Stomach (tissue), 9 donors: Measurements from ENCODE around the gene MCM5. TPM values are rescaled to one million over a fixed set of nuclear protein-coding genes. Genes with fewer than 3 reads are reported as not detected.
"Not testable (repeated sequence)": the region's sequence is repeated elsewhere in the genome, so short reads cannot be mapped to it uniquely, and the experiment has no call there.

Experiments used
- DNase-seq, 2 donors: peaks; one replicate each; pipeline versions ENCODE4 v3.0.0 to v3.0.0-alpha.2; 2013 to 2019
- H3K27ac ChIP-seq, 5 donors: fragments of 200-600 bp in 4 of 5; sonication (generic) in 4 of 5; one replicate each; pipeline ENCODE4 v1.5.1; 2013 to 2019; ENCODE audit warnings: mild to moderate bottlenecking in 1 of 5, moderate library complexity in 1 of 5
- H3K27me3 ChIP-seq, 3 donors: fragments of 200-600 bp; sonication (generic); one replicate each; pipeline ENCODE4 v1.5.1; 2017 to 2019; ENCODE audit warnings: mixed run types in 1 of 3
- H3K36me3 ChIP-seq, 4 donors: fragments of 200-600 bp; sonication (generic); 1 replicate in 3 of 4; 2 replicates in 1 of 4; pipeline ENCODE4 v1.5.1; 2016 to 2019
- H3K4me1 ChIP-seq, 4 donors: fragments of 200-600 bp; sonication (generic); one replicate each; pipeline ENCODE4 v1.5.1; 2016 to 2019
- H3K4me3 ChIP-seq, 4 donors: fragments of 200-600 bp; sonication (generic) in 3 of 4; one replicate each; pipeline ENCODE4 v1.5.1; 2016 to 2019; ENCODE audit warnings: mild to moderate bottlenecking in 1 of 4
- H3K9me3 ChIP-seq, 4 donors: fragments of 200-600 bp; sonication (generic); one replicate each; pipeline ENCODE4 v1.5.1; 2016 to 2019
- EP300 ChIP-seq: sonication (generic); formaldehyde crosslinking; IDR thresholded peaks from one replicate; pipeline ENCODE4 v1.6.1; 2017; ENCODE audit warnings: antibody characterized with exemption
- POLR2A ChIP-seq, 4 donors: fragments of 450-650 bp; IDR thresholded peaks; one replicate each; pipeline ENCODE4 v1.6.1; 2016; ENCODE audit warnings: antibody characterized with exemption in 4 of 4, control low read depth in 2 of 4, mild to moderate bottlenecking in 1 of 4, moderate library complexity in 1 of 4
- POLR2AphosphoS5 ChIP-seq, 3 donors: sonication (generic); formaldehyde crosslinking; IDR thresholded peaks; one replicate each; pipeline ENCODE4 v1.6.1; 2016; ENCODE audit warnings: antibody characterized with exemption in 3 of 3
- WGBS, 5 donors: extraction: QIAGEN DNeasy Blood & Tissue Kit in 3 of 5; methylation state at CpG; one replicate each; pipeline versions ENCODE4 v1.1.5 to v1.1.7; 2013 to 2018; 5-methylcytosine and 5-hydroxymethylcytosine counted together
- intact Hi-C: fragments of 100-400 bp; cut with DNase I; formaldehyde crosslinking; loops from one replicate; pipeline ENCODE4 v1.15.1; 2023; ENCODE audit warnings: low total_unique reads
- polyA plus RNA-seq, 3 donors: library from polyadenylated mRNA; stranded (reverse); fragments of 200-250 nt; gene quantifications; one replicate each; pipeline ENCODE4 v1.2.3, GENCODE V29; 2013
- total RNA-seq, 5 donors: library from RNA; depleted of rRNA; stranded (reverse); fragments of >200 nt; gene quantifications; one replicate each; pipeline versions ENCODE4 v1.1.0 to v1.2.3, GENCODE V29; 2014 to 2016
- TF ChIP-seq, protein P1 (sequence below), 7 experiments: fragments of 450-650 bp in 4 of 7; fragments of 200-600 bp in 3 of 7; sonication (generic) in 3 of 7; IDR thresholded peaks; one replicate each; pipeline ENCODE4 v1.5.1; 2016 to 2019; ENCODE audit warnings: antibody characterized with exemption in 7 of 7, control low read depth in 2 of 7, mild to moderate bottlenecking in 1 of 7
- donor health status: healthy with polysubstance abuse.
- donor health status: Bipolar disorder and iron deficiency.
- donor health status: healthy.

The MCM5 gene
- total and polyA plus RNA-seq, 8 donors = 13.0 to 74.5 (median 19.1) TPM

DNA sequence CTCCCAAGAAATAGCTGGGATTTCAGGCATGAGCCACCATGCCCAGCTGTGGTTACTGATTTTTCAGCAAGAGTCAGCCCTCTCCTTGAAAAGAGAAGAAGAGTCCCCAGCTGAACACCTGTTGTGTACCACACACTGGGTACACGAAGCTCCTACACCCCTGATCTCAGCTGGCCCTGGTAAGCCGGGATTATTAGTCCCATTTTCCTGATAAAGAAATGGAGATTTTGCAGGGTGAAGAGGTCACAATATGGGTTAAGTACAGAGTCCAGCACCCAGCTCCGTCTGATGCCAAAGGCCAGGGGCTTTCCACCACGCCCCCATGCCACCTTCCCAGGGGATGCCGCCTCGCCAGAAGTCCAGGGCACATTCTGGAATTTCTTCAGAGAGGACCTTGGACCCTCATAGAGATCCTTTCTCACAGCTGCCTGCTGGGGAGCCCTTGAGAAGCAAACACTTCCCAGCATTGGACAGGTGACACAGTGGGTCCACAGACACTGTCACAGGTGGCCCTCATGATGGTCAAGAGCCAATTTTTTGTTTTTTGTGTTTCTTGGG, 38.9 kb upstream of the MCM5 start:
- no peak overlapping the region for H3K4me3 ChIP-seq
- H3K4me1 ChIP-seq = peaks cover 0 to 6% (median 0%) of the 10 kb centered on the region in 4 donors
- no peaks in the 10 kb centered on the region for H3K9me3 ChIP-seq
- no peaks in the 10 kb centered on the region for H3K36me3 ChIP-seq
- H3K27me3 ChIP-seq = peaks cover 0 to 49% (median 0%) of the 10 kb centered on the region in 3 donors
- TF ChIP-seq, protein P1, sequence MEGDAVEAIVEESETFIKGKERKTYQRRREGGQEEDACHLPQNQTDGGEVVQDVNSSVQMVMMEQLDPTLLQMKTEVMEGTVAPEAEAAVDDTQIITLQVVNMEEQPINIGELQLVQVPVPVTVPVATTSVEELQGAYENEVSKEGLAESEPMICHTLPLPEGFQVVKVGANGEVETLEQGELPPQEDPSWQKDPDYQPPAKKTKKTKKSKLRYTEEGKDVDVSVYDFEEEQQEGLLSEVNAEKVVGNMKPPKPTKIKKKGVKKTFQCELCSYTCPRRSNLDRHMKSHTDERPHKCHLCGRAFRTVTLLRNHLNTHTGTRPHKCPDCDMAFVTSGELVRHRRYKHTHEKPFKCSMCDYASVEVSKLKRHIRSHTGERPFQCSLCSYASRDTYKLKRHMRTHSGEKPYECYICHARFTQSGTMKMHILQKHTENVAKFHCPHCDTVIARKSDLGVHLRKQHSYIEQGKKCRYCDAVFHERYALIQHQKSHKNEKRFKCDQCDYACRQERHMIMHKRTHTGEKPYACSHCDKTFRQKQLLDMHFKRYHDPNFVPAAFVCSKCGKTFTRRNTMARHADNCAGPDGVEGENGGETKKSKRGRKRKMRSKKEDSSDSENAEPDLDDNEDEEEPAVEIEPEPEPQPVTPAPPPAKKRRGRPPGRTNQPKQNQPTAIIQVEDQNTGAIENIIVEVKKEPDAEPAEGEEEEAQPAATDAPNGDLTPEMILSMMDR (IDR thresholded peaks at IDR 0.05) = no peak
- TF ChIP-seq POLR2AphosphoS5 (IDR thresholded peaks at IDR 0.05) (no peak), POLR2A (IDR thresholded peaks at IDR 0.05) (no peak), EP300 (no peak)
- DNase-seq = no peak
- 31 to 61% (median 42%) methylated on average over 6 of the region's 6 CpGs for WGBS, 5 donors
- H3K27ac ChIP-seq = no peak overlapping the region
- intact Hi-C loops = no loop called here

DNA sequence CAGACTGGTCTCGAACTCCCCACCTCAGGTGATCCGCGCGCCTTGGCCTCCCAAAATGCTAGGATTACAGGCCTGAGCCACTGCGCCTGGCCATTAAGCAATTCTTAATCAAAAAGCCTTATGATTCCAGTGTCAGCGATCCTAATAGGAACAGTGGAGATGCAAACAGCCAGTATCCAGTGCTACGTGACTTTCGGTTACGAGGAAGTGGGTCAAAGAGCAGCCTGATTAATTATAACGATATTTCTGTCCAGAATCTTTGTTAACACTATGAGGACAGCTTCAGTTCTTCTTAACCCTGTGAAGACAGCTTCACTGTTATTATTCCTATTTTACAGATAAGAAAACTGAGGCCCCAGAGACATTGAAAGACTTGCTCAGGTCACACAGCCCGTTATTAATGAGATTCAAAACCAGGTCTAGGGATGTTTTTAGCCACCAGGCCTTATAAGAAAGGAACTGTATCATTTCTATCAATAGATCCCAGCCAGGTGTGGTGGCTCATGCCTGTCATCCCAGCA, 36.3 kb upstream of the MCM5 start:
- WGBS, 5 donors = 73 to 86% (median 80%) methylated on average over 11 of the region's 11 CpGs
- H3K27me3 ChIP-seq = peaks cover 0 to 49% (median 0%) of the 10 kb centered on the region in 3 donors
- DNase-seq = no peak
- intact Hi-C loops = no loop called here
- no peak overlapping the region for H3K4me3 ChIP-seq
- no peaks in the 10 kb centered on the region for H3K9me3 ChIP-seq
- no peaks in the 10 kb centered on the region for H3K36me3 ChIP-seq
- peak overlapping the region in 1 of 5 donors; percentile 30 for H3K27ac ChIP-seq
- H3K4me1 ChIP-seq = peaks cover 0 to 11% (median 8%) of the 10 kb centered on the region in 4 donors
- no peak for TF ChIP-seq POLR2AphosphoS5 (IDR thresholded peaks at IDR 0.05)
- no peak for TF ChIP-seq POLR2A (IDR thresholded peaks at IDR 0.05)
- TF ChIP-seq, protein P1 (IDR thresholded peaks at IDR 0.05) = no peak
- no peak for TF ChIP-seq EP300

DNA sequence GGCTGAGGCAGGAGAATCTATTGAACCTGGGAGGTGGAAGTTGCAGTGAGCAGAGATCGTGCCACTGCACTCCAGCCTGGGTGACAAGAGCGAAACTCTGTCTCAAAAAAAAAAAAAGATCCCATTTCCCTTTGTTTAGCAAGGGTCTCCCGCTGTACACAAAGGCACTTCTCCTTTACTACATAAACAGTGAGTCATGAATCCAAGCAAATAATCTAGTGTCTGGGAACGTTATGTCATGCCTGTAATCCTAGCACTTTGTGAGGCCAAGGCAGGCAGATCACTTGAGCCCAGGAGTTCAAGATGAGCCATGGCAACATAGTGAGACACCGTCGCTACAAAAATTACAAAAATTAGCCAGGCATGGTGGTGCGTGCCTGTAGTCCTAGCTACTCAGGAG, 35.7 kb upstream of the MCM5 start:
- DNase-seq, intact Hi-C loops, H3K4me3 ChIP-seq, H3K36me3 ChIP-seq, H3K9me3 ChIP-seq: not testable (repeated sequence)
- peak overlapping the region in 1 of 5 donors; percentile 30 for H3K27ac ChIP-seq
- H3K27me3 ChIP-seq = peaks cover 0 to 49% (median 0%) of the 10 kb centered on the region in 3 donors
- peaks cover 0 to 11% (median 8%) of the 10 kb centered on the region in 4 donors for H3K4me1 ChIP-seq
- WGBS, 5 donors = 64 to 71% (median 68%) methylated on average over 7 of the region's 7 CpGs

DNA sequence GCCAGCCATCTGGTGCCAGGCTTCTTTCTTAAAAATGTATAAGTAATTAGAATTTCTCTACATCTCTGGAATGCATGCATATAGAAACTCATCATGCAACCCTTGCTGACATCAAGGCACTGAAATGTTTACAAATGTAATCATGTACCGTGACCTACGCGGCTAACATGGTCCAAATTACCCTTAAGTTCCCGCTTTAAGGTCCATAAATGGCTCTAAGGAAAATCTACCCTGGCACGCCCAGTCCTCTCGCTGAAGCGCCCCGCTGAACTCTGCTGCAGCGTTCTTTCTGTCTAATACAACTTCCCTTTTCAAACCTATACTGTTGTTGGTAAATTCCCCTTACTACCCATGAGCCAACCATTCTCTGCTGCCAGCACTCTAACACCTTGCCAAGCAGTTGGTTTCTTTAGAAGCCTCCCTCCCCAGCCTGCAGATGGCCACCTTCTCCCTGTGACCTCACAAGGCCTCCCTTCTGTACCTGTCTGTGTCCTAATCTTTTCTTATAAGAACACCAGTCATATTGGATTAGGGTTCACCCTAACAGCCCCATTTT, 32.5 kb upstream of the MCM5 start:
- intact Hi-C loops = no loop called here
- Histone ChIP-seq H3K4me1 (peaks cover 5 to 22% (median 16%) of the 10 kb centered on the region in 4 donors), H3K4me3 (no peak overlapping the region), H3K9me3 (no peaks in the 10 kb centered on the region), H3K27me3 (peaks cover 0 to 23% (median 0%) of the 10 kb centered on the region in 3 donors), H3K27ac (no peak overlapping the region), H3K36me3 (no peaks in the 10 kb centered on the region)
- 28 to 41% (median 36%) methylated on average over 9 of the region's 9 CpGs for WGBS, 5 donors
- TF ChIP-seq EP300 (no peak), POLR2AphosphoS5 (IDR thresholded peaks at IDR 0.05) (no peak), POLR2A (IDR thresholded peaks at IDR 0.05) (no peak)
- TF ChIP-seq, protein P1 (IDR thresholded peaks at IDR 0.05) = no peak
- DNase-seq = no peak

DNA sequence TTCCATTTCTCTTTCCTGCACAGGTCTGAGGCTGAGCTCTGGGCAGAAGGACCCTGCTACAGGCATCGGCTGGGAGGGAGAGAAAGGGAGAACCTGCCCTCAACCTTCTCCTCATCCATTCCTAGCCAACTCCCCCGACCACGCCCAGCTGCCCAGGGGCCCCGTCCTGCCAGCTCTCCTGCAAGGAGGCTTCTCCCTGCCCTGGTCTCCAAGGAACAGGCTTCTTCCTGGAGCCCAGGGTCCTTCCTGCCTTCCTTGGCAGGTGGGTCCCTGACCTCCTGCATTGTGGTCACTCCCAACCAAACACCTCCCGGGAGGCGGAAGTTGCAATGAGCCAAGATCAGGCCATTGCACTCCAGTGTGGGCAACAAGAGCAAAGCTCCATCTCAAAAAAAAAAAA, 31.6 kb upstream of the MCM5 start:
- Histone ChIP-seq H3K9me3 (no peaks in the 10 kb centered on the region), H3K4me1 (peaks cover 5 to 24% (median 18%) of the 10 kb centered on the region in 4 donors), H3K4me3 (no peak overlapping the region), H3K36me3 (no peaks in the 10 kb centered on the region), H3K27ac (no peak overlapping the region), H3K27me3 (peaks cover 0 to 16% (median 0%) of the 10 kb centered on the region in 3 donors)
- TF ChIP-seq POLR2A (IDR thresholded peaks at IDR 0.05) (no peak), POLR2AphosphoS5 (IDR thresholded peaks at IDR 0.05) (no peak), EP300 (no peak)
- TF ChIP-seq, protein P1 (IDR thresholded peaks at IDR 0.05) = no peak
- WGBS, 5 donors = 26 to 60% (median 55%) methylated on average over 5 to 6 of the region's 6 CpGs
- intact Hi-C loops = no loop called here
- DNase-seq = no peak
